Middle frontal gyrus (tissue), 1 donor: ENCODE data around the gene RNF40.
"Not testable (repeated sequence)": the region's sequence is repeated elsewhere in the genome, so short reads cannot be mapped to it uniquely, and the experiment has no call there.

Experiments used
- DNase-seq: peaks from one replicate; pipeline ENCODE4 v3.0.0-alpha.2; 2015; ENCODE audit warnings: low spot score; ENCODE audit errors: extremely low spot score

RNF40 gene

GRCh38 chr16:30813821-30814189, 51.7 kb downstream of the RNF40 start:
- no peak for DNase-seq

GRCh38 chr16:30816769-30817168, 54.6 kb downstream of the RNF40 start:
- DNase-seq: no peak

GRCh38 chr16:30820952-30821421, 58.9 kb downstream of the RNF40 start:
- DNase-seq: no peak

GRCh38 chr16:30821441-30821840, 59.3 kb downstream of the RNF40 start:
- not testable (repeated sequence) for DNase-seq

- DNase-seq: no peak
Measured at GRCh38 chr16:30821891-30822290, 59.8 kb downstream of the RNF40 start.
